ENCODE results near the gene AADACL4. TPM values are rescaled to one million over a fixed set of nuclear protein-coding genes. Genes with fewer than 3 reads are reported as not detected.

Gene AADACL4
- total and polyA plus RNA-seq, 10 of the 15 experiments (the other 5 are each of a cell fraction or from before 2014, with no cell fraction given) = not detected

DNA sequence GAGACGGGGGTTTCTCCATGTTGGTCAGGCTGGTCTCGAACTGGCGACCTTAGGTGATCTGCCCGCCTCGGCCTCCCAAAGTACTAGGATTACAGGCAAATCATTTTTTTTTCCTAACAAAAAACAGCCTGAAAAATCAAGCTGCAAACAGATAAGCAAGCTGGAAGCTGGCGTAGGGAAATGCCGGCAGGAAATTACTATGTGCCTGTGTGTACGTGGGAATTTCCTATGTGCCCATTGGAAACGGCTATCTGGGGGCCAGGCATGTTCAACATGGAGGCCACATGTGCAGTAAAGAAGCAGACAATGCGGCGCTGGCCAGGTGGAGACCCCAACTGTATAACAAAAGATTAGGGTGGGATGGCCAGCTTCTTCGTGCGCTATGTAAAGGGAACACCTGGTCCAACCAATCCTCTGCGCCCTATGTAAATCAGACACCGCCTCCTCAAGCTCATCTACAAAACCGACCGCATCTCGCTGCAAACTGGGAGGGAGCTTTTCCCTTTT is 9.1 kb upstream of the AADACL4 start:
- RAD21 ChIA-PET (ENCODE audit: unreplicated experiment) = no interaction called here
- SMC1A ChIA-PET (ENCODE audit: uncharacterized antibody, unreplicated experiment) = no interaction called here
- H3K79me2 ChIP-seq (ENCODE audit: control insufficient read depth, insufficient read depth, low read length) = no peaks in the 10 kb centered on the region
- peaks cover 4% of the 10 kb centered on the region; the same call in 1 of the 3 replicates for H3K9me3 ChIP-seq (replicated peaks; ENCODE audit: control insufficient read depth, insufficient read depth, low read length)
- H3K4me2 ChIP-seq (ENCODE audit: control insufficient read depth, insufficient read depth) = no peak overlapping the region
- POLR2A ChIA-PET = interaction anchor here (0.6 kb wide), 1 partner anchor 154 kb away, joined by 3 read pairs; no protein-coding TSS in a partner anchor
- TF ChIP-seq SREBF2 (IDR thresholded peaks at IDR 0.05; ENCODE audit: low read length) = no peak
- TF ChIP-seq NR2F1 (conservative IDR thresholded peaks at IDR 0.05) = no peak
- TF ChIP-seq, protein P1, sequence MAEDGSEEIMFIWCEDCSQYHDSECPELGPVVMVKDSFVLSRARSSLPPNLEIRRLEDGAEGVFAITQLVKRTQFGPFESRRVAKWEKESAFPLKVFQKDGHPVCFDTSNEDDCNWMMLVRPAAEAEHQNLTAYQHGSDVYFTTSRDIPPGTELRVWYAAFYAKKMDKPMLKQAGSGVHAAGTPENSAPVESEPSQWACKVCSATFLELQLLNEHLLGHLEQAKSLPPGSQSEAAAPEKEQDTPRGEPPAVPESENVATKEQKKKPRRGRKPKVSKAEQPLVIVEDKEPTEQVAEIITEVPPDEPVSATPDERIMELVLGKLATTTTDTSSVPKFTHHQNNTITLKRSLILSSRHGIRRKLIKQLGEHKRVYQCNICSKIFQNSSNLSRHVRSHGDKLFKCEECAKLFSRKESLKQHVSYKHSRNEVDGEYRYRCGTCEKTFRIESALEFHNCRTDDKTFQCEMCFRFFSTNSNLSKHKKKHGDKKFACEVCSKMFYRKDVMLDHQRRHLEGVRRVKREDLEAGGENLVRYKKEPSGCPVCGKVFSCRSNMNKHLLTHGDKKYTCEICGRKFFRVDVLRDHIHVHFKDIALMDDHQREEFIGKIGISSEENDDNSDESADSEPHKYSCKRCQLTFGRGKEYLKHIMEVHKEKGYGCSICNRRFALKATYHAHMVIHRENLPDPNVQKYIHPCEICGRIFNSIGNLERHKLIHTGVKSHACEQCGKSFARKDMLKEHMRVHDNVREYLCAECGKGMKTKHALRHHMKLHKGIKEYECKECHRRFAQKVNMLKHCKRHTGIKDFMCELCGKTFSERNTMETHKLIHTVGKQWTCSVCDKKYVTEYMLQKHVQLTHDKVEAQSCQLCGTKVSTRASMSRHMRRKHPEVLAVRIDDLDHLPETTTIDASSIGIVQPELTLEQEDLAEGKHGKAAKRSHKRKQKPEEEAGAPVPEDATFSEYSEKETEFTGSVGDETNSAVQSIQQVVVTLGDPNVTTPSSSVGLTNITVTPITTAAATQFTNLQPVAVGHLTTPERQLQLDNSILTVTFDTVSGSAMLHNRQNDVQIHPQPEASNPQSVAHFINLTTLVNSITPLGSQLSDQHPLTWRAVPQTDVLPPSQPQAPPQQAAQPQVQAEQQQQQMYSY (CRISPR knock-in tag; IDR thresholded peaks at IDR 0.05) = no peak
- no peaks in the 10 kb centered on the region for H3K27me3 ChIP-seq (replicated peaks in 1 of 2; ENCODE audit: control insufficient read depth in 2 of 2, insufficient read depth in 2 of 2, low read length in 1 of 2)
- in situ Hi-C loops (cut with MboI) (no loop called here), intact Hi-C loops (cut with micrococcal nuclease; ENCODE audit: unreplicated experiment) (no loop called here)
- no peaks in the 10 kb centered on the region for H4K20me1 ChIP-seq (ENCODE audit: control insufficient read depth, insufficient read depth)
- H3K4me3 ChIP-seq = no peak overlapping the region
- no peaks in the 10 kb centered on the region for H3K4me1 ChIP-seq (ENCODE audit: control insufficient read depth, insufficient read depth, low read length)
- H3K27ac ChIP-seq (ENCODE audit: control insufficient read depth, insufficient read depth) = no peak overlapping the region
- DNase-seq (ENCODE audit: low read depth, low spot score) (no peak), ATAC-seq (no peak), FAIRE-seq (no peak)
- CTCF ChIA-PET = no interaction called here
- no peak overlapping the region for H3K9ac ChIP-seq (ENCODE audit: control insufficient read depth, insufficient read depth, low read length)
- WGBS (ENCODE audit: insufficient coverage, insufficient replicate concordance, low lambda C conversion rate, missing lambda C conversion rate) = 81% methylated on average over 16 of the region's 18 CpGs
- H3K36me3 ChIP-seq (ENCODE audit: control insufficient read depth in 2 of 2, insufficient read depth in 2 of 2, low read length in 1 of 2) = no peaks in the 10 kb centered on the region
- no peak overlapping the region for H2AFZ ChIP-seq (ENCODE audit: control insufficient read depth, low read depth, low read length)
- BruUV-seq (replicated peaks) = no TSS peak

Measured in GM12878 (cell line).